Heart left ventricle (tissue), 16 donors: ENCODE data around the gene TTC3. TPM values are rescaled to one million over a fixed set of nuclear protein-coding genes. Genes with fewer than 3 reads are reported as not detected.
"Not testable (repeated sequence)": the region's sequence is repeated elsewhere in the genome, so short reads cannot be mapped to it uniquely, and the experiment has no call there.

Experiments
- ATAC-seq, 4 donors: fragments of 200-7000 bp; cut with Tn5 transposase; one replicate each; pipeline ENCODE4 v1.9.1; 2020 to 2022; ENCODE audit warnings: moderate library complexity in 4 of 4, mild to moderate bottlenecking in 3 of 4, moderate number of reproducible peaks in 1 of 4
- DNase-seq, 5 donors: peaks; one replicate each; pipeline ENCODE4 v3.0.0-alpha.2; 2020
- H3K27ac ChIP-seq, 12 donors: fragments of 200-600 bp; sonication (generic) in 4 of 12; one replicate each; pipeline versions ENCODE4 v1.5.0 to v1.8.0; 2016 to 2022; ENCODE audit warnings: mild to moderate bottlenecking in 2 of 12
- H3K27me3 ChIP-seq, 9 donors: fragments of 200-600 bp; sonication (generic) in 2 of 9; one replicate each; pipeline versions ENCODE4 v1.5.1 to v1.8.0; 2016 to 2022; ENCODE audit warnings: mild to moderate bottlenecking in 3 of 9
- H3K36me3 ChIP-seq, 9 donors: fragments of 200-600 bp; sonication (generic) in 2 of 9; one replicate each; pipeline versions ENCODE4 v1.5.0 to v1.8.0; 2018 to 2022; ENCODE audit warnings: mild to moderate bottlenecking in 2 of 9
- H3K4me1 ChIP-seq, 12 donors: fragments of 200-600 bp; sonication (generic) in 4 of 12; one replicate each; pipeline versions ENCODE4 v1.5.0 to v1.8.0; 2016 to 2022; ENCODE audit warnings: mild to moderate bottlenecking in 3 of 12
- H3K4me3 ChIP-seq, 12 donors: fragments of 200-600 bp; sonication (generic) in 4 of 12; one replicate each; pipeline versions ENCODE4 v1.5.0 to v1.8.0; 2017 to 2022; ENCODE audit warnings: mild to moderate bottlenecking in 9 of 12, moderate library complexity in 4 of 12
- H3K9me3 ChIP-seq, 12 donors: fragments of 200-600 bp; sonication (generic) in 4 of 12; one replicate each; pipeline versions ENCODE4 v1.5.0 to v1.8.0; 2016 to 2022; ENCODE audit warnings: mild to moderate bottlenecking in 1 of 12
- POLR2A ChIP-seq, 2 donors: fragments of 450-650 bp; IDR thresholded peaks; one replicate each; pipeline ENCODE4 v1.6.1; 2017; ENCODE audit warnings: antibody characterized with exemption in 2 of 2, mild to moderate bottlenecking in 2 of 2, moderate library complexity in 2 of 2
- WGBS, 4 donors: extraction: QIAGEN DNeasy Blood & Tissue Kit in 2 of 4; methylation state at CpG; one replicate each; pipeline versions ENCODE4 v1.1.5 to v1.1.7; 2013 to 2018; 5-methylcytosine and 5-hydroxymethylcytosine counted together
- intact Hi-C, 10 donors: fragments of 100-400 bp; cut with DNase I; formaldehyde crosslinking; loops; one replicate each; pipeline versions ENCODE4 v1.11.1 to v1.14.2; 2022
- polyA plus RNA-seq, 2 donors: library from polyadenylated mRNA; stranded (reverse); fragments of 200-250 nt; gene quantifications; one replicate each; pipeline ENCODE4 v1.2.3, GENCODE V29; 2013
- total RNA-seq, 9 donors: library from RNA; depleted of rRNA in 2 of 9; stranded (reverse); fragments of >200 nt in 2 of 9; fragmentation: NEBNext Ultra II Directional in 3 of 9; extraction: Animal tissue kit (Norgen Biotek cat#: 25700) in 3 of 9; gene quantifications; one replicate each; pipeline versions ENCODE4 v1.1.0 to v1.2.4, GENCODE V29; 2016 to 2023
- TF ChIP-seq, protein P1 (sequence below), 12 donors: fragments of 200-600 bp; sonication (generic) in 4 of 12; IDR thresholded peaks; one replicate each; pipeline versions ENCODE4 v1.5.0 to v1.8.0; 2018 to 2022; ENCODE audit warnings: antibody characterized with exemption in 12 of 12, mild to moderate bottlenecking in 5 of 12
- donor health status: ischemic (EF 13 %, LVEDD 7.1; RV severe dilation, severe dysfunction).
- donor health status: healthy with polysubstance abuse.
- donor health status: DM: no; HTN: yes; CAD: no.
- donor health status: DM: no; HTN: no; CAD: no.
- donor health status: ischemic (EF 25% LVEDD 6.9; RV normal size, moderate dysfunction).
- donor health status: ischemic (EF 25% LVEDD 5.7; RV mildly dilated, moderate dysfunction).
- donor health status: healthy.
- donor health status: DM: yes; HTN: yes; CAD: no.
- donor health status: ischemic (EF 35%, LVEDD 5.7; RV mildly dilated, moderate dysfunction).
- donor health status: nonischemic (EF 11% LVEDD 7.7; RV severe dilation, severe dysfunction).
- donor health status: DM: yes; HTN: yes; CAD: no.
- donor health status: PGD.
- donor health status: ischemic (EF 29% LVEDD 5.4; RV normal size, mild dysfunction).
- donor health status: nonischemic (EF 23%, LVEDD 6.1; RV moderate dilation, normal function).

The TTC3 gene
- total and polyA plus RNA-seq, 11 donors, result 15.2 to 72.1 (median 44.5) TPM

DNA sequence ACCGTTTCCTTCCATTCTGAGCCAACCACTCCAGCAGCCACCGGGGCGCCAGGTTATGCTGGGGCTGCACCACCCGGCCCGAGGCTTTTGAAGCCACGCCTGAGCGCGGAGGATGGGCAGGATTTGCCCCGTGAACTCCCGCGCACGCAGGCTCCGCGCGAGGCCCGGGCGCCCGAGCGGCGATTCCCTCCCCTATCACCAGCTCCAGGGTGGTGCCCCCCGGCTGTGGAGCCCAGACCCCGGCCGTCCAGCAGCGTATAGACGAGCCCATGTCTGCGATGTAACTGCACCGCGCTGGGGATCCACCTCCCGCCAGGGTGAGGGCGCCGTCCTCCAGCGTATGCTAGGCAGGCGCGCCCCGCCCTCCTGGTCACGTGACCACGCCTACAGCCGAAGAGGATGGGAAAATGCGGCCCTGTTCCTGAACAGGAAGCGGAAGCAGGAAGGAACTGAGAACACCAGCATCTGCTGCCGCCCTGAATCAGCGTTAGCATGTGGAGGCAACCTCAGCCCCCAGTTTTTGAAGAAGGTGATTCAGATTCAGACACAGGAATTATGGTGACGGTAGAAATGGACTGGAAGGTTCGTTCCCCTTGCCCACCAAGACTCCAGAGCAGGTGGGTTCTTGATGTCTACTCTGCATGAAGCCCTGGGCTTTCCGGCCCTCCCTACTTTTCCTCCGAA lies 148.1 kb downstream of the TTC3 start:
- peak overlapping the region; percentile 71 to 94 (median 86) for H3K27ac ChIP-seq
- peaks cover 0 to 34% (median 27%) of the 10 kb centered on the region in 9 donors for H3K36me3 ChIP-seq
- peak in 1 of 2 donors; percentile 65 for TF ChIP-seq POLR2A (IDR thresholded peaks at IDR 0.05)
- TF ChIP-seq, protein P1, sequence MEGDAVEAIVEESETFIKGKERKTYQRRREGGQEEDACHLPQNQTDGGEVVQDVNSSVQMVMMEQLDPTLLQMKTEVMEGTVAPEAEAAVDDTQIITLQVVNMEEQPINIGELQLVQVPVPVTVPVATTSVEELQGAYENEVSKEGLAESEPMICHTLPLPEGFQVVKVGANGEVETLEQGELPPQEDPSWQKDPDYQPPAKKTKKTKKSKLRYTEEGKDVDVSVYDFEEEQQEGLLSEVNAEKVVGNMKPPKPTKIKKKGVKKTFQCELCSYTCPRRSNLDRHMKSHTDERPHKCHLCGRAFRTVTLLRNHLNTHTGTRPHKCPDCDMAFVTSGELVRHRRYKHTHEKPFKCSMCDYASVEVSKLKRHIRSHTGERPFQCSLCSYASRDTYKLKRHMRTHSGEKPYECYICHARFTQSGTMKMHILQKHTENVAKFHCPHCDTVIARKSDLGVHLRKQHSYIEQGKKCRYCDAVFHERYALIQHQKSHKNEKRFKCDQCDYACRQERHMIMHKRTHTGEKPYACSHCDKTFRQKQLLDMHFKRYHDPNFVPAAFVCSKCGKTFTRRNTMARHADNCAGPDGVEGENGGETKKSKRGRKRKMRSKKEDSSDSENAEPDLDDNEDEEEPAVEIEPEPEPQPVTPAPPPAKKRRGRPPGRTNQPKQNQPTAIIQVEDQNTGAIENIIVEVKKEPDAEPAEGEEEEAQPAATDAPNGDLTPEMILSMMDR (IDR thresholded peaks at IDR 0.05), result peak; percentile 2 to 76 (median 50)
- H3K9me3 ChIP-seq, result no peaks in the 10 kb centered on the region
- DNase-seq (peak; percentile 95 to 97 (median 97)), ATAC-seq (peak; percentile 96 to 98 (median 96))
- H3K27me3 ChIP-seq, result no peaks in the 10 kb centered on the region
- H3K4me1 ChIP-seq, result peaks cover 0 to 18% (median 10%) of the 10 kb centered on the region in 12 donors
- WGBS, 4 donors, result 6 to 13% (median 6%) methylated on average over 22 to 46 of the region's 46 CpGs
- H3K4me3 ChIP-seq, result peak overlapping the region; percentile 38 to 84 (median 70)
- intact Hi-C loops, result loop anchor here in 7 of 10 donors (1.0 to 10.0 kb wide), 8 partner anchors 36 to 364 kb away; partner anchors contain the start of genes DYRK1A (in 4 of the 7) and VPS26C (in 4 of the 7)

DNA sequence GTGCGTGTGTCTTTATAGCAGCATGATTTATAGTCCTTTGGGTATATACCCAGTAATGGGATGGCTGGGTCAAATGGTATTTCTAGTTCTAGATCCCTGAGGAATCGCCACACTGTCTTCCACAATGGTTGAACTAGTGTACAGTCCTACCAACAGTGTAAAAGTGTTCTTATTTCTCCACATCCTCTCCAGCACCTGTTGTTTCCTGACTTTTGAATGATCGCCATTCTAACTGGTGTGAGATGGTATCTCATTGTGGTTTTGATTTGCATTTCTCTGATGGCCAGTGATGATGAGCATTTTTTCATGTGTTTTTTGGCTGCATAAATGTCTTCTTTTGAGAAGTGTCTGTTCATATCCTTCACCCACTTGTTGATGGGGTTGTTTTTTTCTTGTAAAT lies 149.2 kb downstream of the TTC3 start:
- not testable (repeated sequence) for ATAC-seq, H3K4me3 ChIP-seq, H3K27me3 ChIP-seq, H3K27ac ChIP-seq, H3K9me3 ChIP-seq, DNase-seq
- Histone ChIP-seq H3K36me3 (peaks cover 0 to 45% (median 38%) of the 10 kb centered on the region in 9 donors), H3K4me1 (peaks cover 0 to 18% (median 10%) of the 10 kb centered on the region in 12 donors)
- intact Hi-C loops, result loop anchor here in 6 of 10 donors (5.0 to 10.0 kb wide), 5 partner anchors 35 to 363 kb away; partner anchors contain the start of genes DYRK1A (in 3 of the 6) and VPS26C (in 2 of the 6)
- WGBS, 4 donors, result 76 to 100% (median 84%) methylated on average over 2 to 3 of the region's 3 CpGs

DNA sequence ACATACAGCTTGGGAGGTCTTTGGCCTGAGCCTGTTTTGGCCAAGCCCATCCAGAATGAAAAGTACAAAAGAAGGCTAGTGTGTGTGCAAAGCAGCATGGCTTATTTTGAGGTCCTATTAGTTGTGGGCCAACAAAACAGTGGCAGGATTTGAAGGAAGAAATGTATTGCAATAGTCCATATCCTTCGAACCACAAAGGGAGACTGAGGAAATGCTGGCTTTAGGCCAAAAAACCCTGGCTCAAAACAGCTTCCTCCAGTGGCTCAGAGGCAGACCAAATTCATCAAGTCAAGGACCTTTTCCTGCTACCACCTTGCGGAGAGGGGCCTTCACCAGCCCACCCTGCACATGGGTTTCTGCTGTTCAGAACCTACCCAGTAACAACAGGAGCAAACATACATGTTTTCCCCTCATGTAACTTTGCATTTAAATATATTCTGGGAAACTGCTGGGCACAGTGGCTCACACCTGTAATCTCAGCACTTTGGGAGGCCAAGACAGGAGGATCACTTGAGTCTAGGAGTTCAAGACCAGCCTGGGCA lies 150.8 kb downstream of the TTC3 start:
- WGBS, 4 donors, result 86 to 93% (median 89%) methylated on average over 2 of the region's 2 CpGs
- H3K4me1 ChIP-seq, result peaks cover 0 to 18% (median 10%) of the 10 kb centered on the region in 12 donors
- H3K4me3 ChIP-seq, result no peak overlapping the region
- intact Hi-C loops, result loop anchor here in 6 of 10 donors (5.0 to 10.0 kb wide), 5 partner anchors 33 to 361 kb away; partner anchors contain the start of genes DYRK1A (in 3 of the 6) and VPS26C (in 2 of the 6)
- peaks cover 2 to 61% (median 54%) of the 10 kb centered on the region in 9 donors for H3K36me3 ChIP-seq
- ATAC-seq (no peak), DNase-seq (no peak)
- peak overlapping the region in 1 of 12 donors; percentile 18 for H3K27ac ChIP-seq
- no peak for TF ChIP-seq POLR2A (IDR thresholded peaks at IDR 0.05)
- TF ChIP-seq, protein P1 (IDR thresholded peaks at IDR 0.05), result no peak
- no peaks in the 10 kb centered on the region for H3K27me3 ChIP-seq
- no peaks in the 10 kb centered on the region for H3K9me3 ChIP-seq

DNA sequence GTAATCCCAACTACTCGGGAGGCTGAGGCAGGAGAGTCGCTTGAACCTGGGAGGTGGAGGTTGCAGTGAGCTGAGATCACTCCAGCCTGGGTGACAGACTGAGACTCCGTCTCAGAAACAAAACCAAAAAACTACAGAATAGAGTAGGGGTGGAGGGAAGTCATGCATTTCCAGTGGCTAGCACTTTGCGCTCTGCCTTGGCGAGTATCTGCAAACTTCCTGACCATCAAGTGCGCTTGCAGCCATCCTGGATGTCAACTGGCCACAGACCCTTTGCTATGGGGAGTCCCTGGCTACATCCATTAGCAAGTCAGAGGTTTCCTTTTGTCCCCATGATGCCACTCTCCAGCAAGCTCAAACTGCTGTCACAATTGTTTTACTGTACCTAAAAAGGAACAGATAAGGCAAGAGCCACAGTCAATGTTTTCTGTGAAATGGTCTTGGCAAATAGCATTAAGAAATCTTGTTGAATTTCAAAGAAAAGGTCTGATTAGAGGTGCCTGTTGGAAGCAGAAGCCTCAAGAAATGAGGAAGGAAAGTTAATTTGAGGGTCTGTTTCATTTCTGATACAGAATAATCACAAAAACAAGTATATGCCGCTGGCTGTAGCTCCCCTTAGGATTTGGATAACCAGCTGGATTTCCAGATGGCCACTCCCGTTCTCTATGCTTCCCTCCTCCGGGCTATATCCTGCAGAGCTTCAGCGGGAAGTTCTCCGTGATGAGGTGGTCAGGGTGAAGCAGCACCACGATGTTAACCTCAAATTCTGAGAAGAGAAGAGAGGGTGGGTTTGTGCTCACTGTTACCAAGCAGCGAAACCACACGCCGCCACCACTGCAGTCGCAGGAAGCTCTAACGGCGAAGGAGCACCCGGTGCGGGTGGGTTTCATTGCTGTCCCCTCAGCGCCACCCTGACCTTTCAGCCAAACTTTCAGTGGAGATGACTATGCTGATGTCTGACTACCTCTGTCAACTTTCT lies 152.1 kb downstream of the TTC3 start:
- WGBS, 4 donors, result 83 to 87% (median 86%) methylated on average over 21 of the region's 21 CpGs
- no peak overlapping the region for H3K4me3 ChIP-seq
- peaks cover 2 to 74% (median 67%) of the 10 kb centered on the region in 9 donors for H3K36me3 ChIP-seq
- no peaks in the 10 kb centered on the region for H3K9me3 ChIP-seq
- TF ChIP-seq POLR2A (IDR thresholded peaks at IDR 0.05), result no peak
- TF ChIP-seq, protein P1 (IDR thresholded peaks at IDR 0.05), result no peak
- DNase-seq, result no peak
- no peaks in the 10 kb centered on the region for H3K27me3 ChIP-seq
- intact Hi-C loops, result loop anchor here in 7 of 10 donors (5.0 to 10.0 kb wide), 5 partner anchors 32 to 360 kb away; partner anchors contain the start of genes DYRK1A (in 3 of the 7) and VPS26C (in 3 of the 7)
- peaks cover 0 to 14% (median 4%) of the 10 kb centered on the region in 12 donors for H3K4me1 ChIP-seq
- H3K27ac ChIP-seq, result peak overlapping the region in 1 of 12 donors; percentile 55
- ATAC-seq, result no peak
